HCT116 (cell line): Measurements from ENCODE around the gene SIAE.

Experiments used
- ATF3 ChIP-seq: IDR thresholded peaks from 2 replicates; pipeline ENCODE4 v1.6.1; 2012
- EZH2 ChIP-seq: fragments of 200-600 bp; sonication (generic); IDR thresholded peaks from 2 replicates; pipeline ENCODE4 v1.6.1; 2017; ENCODE audit warnings: antibody characterized with exemption, mixed run types
- POLR2A ChIP-seq: IDR thresholded peaks from 2 replicates; pipeline ENCODE4 v1.7.0; 2011; ENCODE audit warnings: borderline replicate concordance; ENCODE audit not compliant: insufficient read depth, insufficient read length; ENCODE audit errors: extremely low read depth
- RAD21 ChIP-seq: IDR thresholded peaks from 2 replicates; pipeline ENCODE4 v1.6.1; 2012; ENCODE audit warnings: low read depth, mild to moderate bottlenecking
- SIN3A ChIP-seq: IDR thresholded peaks from 2 replicates; pipeline ENCODE4 v1.6.1; 2012; ENCODE audit warnings: low read depth
- SP1 ChIP-seq: IDR thresholded peaks from 2 replicates; pipeline ENCODE4 v1.6.1; 2012; ENCODE audit warnings: low read depth
- YY1 ChIP-seq: IDR thresholded peaks from 2 replicates; pipeline ENCODE4 v1.6.1; 2011; ENCODE audit warnings: low read length, low read depth, moderate library complexity, mild to moderate bottlenecking; ENCODE audit not compliant: insufficient replicate concordance; ENCODE audit errors: extremely low read depth
- TF ChIP-seq, protein P1 (sequence below), 3 experiments: fragments of 200-600 bp in 1 of 3; sonication (generic) in 1 of 3; IDR thresholded peaks in 2 of 3; conservative IDR thresholded peaks in 1 of 3; 2 replicates each; pipeline ENCODE4 v1.5.1; 2012 to 2017; ENCODE audit warnings: low read depth in 2 of 3, low read length in 2 of 3, antibody characterized with exemption in 1 of 3, borderline replicate concordance in 1 of 3, control low read depth in 1 of 3, mild to moderate bottlenecking in 1 of 3, mixed read lengths in 1 of 3, mixed run types in 1 of 3, moderate library complexity in 1 of 3; ENCODE audit not compliant: insufficient read depth in 1 of 3
- TF ChIP-seq, protein P2 (sequence below): IDR thresholded peaks from 2 replicates; pipeline ENCODE4 v1.6.1; 2012

- TF ChIP-seq, protein P1, sequence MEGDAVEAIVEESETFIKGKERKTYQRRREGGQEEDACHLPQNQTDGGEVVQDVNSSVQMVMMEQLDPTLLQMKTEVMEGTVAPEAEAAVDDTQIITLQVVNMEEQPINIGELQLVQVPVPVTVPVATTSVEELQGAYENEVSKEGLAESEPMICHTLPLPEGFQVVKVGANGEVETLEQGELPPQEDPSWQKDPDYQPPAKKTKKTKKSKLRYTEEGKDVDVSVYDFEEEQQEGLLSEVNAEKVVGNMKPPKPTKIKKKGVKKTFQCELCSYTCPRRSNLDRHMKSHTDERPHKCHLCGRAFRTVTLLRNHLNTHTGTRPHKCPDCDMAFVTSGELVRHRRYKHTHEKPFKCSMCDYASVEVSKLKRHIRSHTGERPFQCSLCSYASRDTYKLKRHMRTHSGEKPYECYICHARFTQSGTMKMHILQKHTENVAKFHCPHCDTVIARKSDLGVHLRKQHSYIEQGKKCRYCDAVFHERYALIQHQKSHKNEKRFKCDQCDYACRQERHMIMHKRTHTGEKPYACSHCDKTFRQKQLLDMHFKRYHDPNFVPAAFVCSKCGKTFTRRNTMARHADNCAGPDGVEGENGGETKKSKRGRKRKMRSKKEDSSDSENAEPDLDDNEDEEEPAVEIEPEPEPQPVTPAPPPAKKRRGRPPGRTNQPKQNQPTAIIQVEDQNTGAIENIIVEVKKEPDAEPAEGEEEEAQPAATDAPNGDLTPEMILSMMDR (IDR thresholded peaks at IDR 0.05 in 2 of 3, conservative IDR thresholded peaks at IDR 0.05 in 1 of 3; ENCODE audit: borderline replicate concordance in 1 of 3, insufficient read depth in 1 of 3, low read depth in 2 of 3, low read length in 2 of 3): no peak
- TF ChIP-seq SIN3A (no peak), YY1 (no peak), SP1 (no peak), RAD21 (no peak), EZH2 (no peak), POLR2A (no peak), ATF3 (no peak)
- TF ChIP-seq, protein P2, sequence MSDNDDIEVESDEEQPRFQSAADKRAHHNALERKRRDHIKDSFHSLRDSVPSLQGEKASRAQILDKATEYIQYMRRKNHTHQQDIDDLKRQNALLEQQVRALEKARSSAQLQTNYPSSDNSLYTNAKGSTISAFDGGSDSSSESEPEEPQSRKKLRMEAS: no peak
Observed at GRCh38 chr11:124658986-124659385, 14.6 kb downstream of the SIAE start.
